K562 (cell line): ENCODE measurements around the gene ST6GALNAC3. TPM values are rescaled to one million over a fixed set of nuclear protein-coding genes. Genes with fewer than 3 reads are reported as not detected.

Experiments
- ERF ChIP-seq: fragments of 450-650 bp; formaldehyde crosslinking; IDR thresholded peaks from 2 replicates; pipeline ENCODE4 v1.4.0; 2020; ENCODE audit warnings: mild to moderate bottlenecking, mixed read lengths
- FOXA3 ChIP-seq, 2 experiments: fragments of 450-650 bp in 1 of 2; sonication (generic) in 1 of 2; formaldehyde crosslinking; IDR thresholded peaks in 1 of 2; conservative IDR thresholded peaks in 1 of 2; 2 replicates each; pipeline versions ENCODE4 v1.4.0 to v1.8.0; 2020 to 2022; ENCODE audit warnings: mild to moderate bottlenecking in 2 of 2, missing genetic modification reagents in 1 of 2
- GATAD2B ChIP-seq: fragments of 450-650 bp; IDR thresholded peaks from 2 replicates; pipeline ENCODE4 v1.6.1; 2017; ENCODE audit warnings: mild to moderate bottlenecking, borderline replicate concordance
- NCOA1 ChIP-seq: fragments of 450-650 bp; IDR thresholded peaks from 2 replicates; pipeline ENCODE4 v1.6.1; 2016; ENCODE audit warnings: low read depth
- POLR3G ChIP-seq: IDR thresholded peaks from 2 replicates; pipeline ENCODE4 v1.6.1; 2011; ENCODE audit not compliant: insufficient read length, insufficient replicate concordance; ENCODE audit errors: extremely low read depth
- SRF ChIP-seq, 2 experiments: fragments of 250-450, 450-650 bp in 1 of 2; sonication (Bioruptor Pico) in 1 of 2; sonication (generic) in 1 of 2; formaldehyde crosslinking; IDR thresholded peaks; 2 replicates each; pipeline versions ENCODE4 v1.5.0 to v1.5.1; 2020 to 2022; ENCODE audit warnings: mild to moderate bottlenecking in 1 of 2, missing genetic modification reagents in 1 of 2
- SRSF7 ChIP-seq: fragments of 200-400 bp; formaldehyde crosslinking; optimal IDR thresholded peaks from 2 replicates; pipeline ENCODE3; 2017; ENCODE audit warnings: mild to moderate bottlenecking, low read depth, low read length
- XRCC5 ChIP-seq: fragments of 200-400 bp; formaldehyde crosslinking; IDR thresholded peaks from 2 replicates; pipeline ENCODE4 v1.6.1; 2017; ENCODE audit warnings: low read depth, mild to moderate bottlenecking, low read length
- ZBTB8A ChIP-seq: fragments of 450-650 bp; IDR thresholded peaks from 2 replicates; pipeline ENCODE4 v1.6.1; 2018; ENCODE audit warnings: mild to moderate bottlenecking, moderate library complexity; ENCODE audit not compliant: partially characterized antibody
- ZNF764 ChIP-seq: fragments of 250-450 bp; sonication (Bioruptor Pico); IDR thresholded peaks from 2 replicates; pipeline ENCODE4 v1.4.0; 2020; ENCODE audit warnings: low read depth, mild to moderate bottlenecking, moderate library complexity
- polyA plus RNA-seq, 8 experiments: library from polyadenylated mRNA; depleted of rRNA in 4 of 8; stranded (reverse) in 5 of 8; unstranded in 3 of 8; fragments of >200 nt; fragmentation: Nextera tagmentation in 2 of 8; fragmentation: Illumina TruSeq in 1 of 8; extraction: Ambion mirVana in 2 of 8; extraction: Trizol in 1 of 8; gene quantifications; 2 replicates each; pipeline versions ENCODE4 v1.2.1 to v1.2.3, GENCODE V29; 2011 to 2014; ENCODE audit warnings: inconsistent platforms in 1 of 8, missing spikeins in 1 of 8
- total RNA-seq, 7 experiments: library from RNA; depleted of rRNA in 6 of 7; stranded (reverse); fragments of >200 nt in 6 of 7; fragmentation: Illumina TruSeq in 2 of 7; extraction: Trizol in 2 of 7; gene quantifications; 2 replicates each; pipeline versions ENCODE4 v1.2.1 to v1.2.3, GENCODE V29; 2011 to 2021; ENCODE audit warnings: low replicate concordance in 1 of 7
- TF ChIP-seq, protein P1 (sequence below): sonication (generic); formaldehyde crosslinking; IDR thresholded peaks from 2 replicates; pipeline ENCODE4 v1.8.1; 2022; ENCODE audit warnings: missing genetic modification reagents
- TF ChIP-seq, protein P2 (sequence below): sonication (generic); formaldehyde crosslinking; IDR thresholded peaks from 2 replicates; pipeline ENCODE4 v1.9.0; 2022; ENCODE audit warnings: mild to moderate bottlenecking, missing genetic modification reagents
- TF ChIP-seq, protein P3 (sequence below): fragments of 250-450 bp; sonication (Bioruptor Pico); IDR thresholded peaks from 2 replicates; pipeline ENCODE4 v1.9.0; 2021; ENCODE audit warnings: mild to moderate bottlenecking
- TF ChIP-seq, protein P4 (sequence below): sonication (generic); formaldehyde crosslinking; IDR thresholded peaks from 2 replicates; pipeline ENCODE4 v1.8.1; 2023; ENCODE audit warnings: mild to moderate bottlenecking, missing genetic modification reagents
- TF ChIP-seq, protein P5 (sequence below): fragments of 250-450 bp; sonication (Bioruptor Pico); IDR thresholded peaks from 2 replicates; pipeline ENCODE4 v1.4.0; 2020; ENCODE audit warnings: mild to moderate bottlenecking, moderate library complexity

ST6GALNAC3 gene
- total and polyA plus RNA-seq, 9 of the 15 experiments (the other 6 are each of a cell fraction or from before 2014, with no cell fraction given): 0.04 to 0.29 (median 0.18) TPM; not detected in 6

DNA sequence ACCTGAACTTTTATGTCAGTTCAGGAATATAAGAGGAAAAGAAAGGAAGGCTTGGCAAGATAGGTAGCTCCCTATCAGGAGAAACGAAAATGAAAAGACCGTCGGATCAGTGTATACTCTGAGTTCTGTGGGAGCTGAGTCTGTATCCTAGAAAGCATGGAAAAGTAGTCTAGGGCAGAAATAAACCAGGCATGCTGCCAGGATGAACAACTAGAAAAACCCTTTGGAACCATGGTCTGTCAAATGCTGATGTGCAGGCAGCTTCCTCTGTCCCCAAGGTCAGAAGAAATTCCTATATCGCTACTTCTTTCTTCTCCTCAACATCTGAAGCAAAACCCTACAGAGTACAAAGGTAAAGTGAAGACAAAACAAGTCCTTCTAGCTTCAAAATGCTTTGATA, 268.8 kb downstream of the ST6GALNAC3 start (continued):
- TF ChIP-seq, protein P1, sequence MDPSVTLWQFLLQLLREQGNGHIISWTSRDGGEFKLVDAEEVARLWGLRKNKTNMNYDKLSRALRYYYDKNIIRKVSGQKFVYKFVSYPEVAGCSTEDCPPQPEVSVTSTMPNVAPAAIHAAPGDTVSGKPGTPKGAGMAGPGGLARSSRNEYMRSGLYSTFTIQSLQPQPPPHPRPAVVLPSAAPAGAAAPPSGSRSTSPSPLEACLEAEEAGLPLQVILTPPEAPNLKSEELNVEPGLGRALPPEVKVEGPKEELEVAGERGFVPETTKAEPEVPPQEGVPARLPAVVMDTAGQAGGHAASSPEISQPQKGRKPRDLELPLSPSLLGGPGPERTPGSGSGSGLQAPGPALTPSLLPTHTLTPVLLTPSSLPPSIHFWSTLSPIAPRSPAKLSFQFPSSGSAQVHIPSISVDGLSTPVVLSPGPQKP (CRISPR knock-in tag): no peak
- TF ChIP-seq FOXA3 (CRISPR knock-in tag; conservative IDR thresholded peaks at IDR 0.05 in 1 of 2, IDR thresholded peaks at IDR 0.05 in 1 of 2) (no peak), SRSF7 (no peak), ZNF764 (CRISPR knock-in tag) (no peak), SRF (CRISPR knock-in tag; IDR thresholded peaks at IDR 0.05) (no peak), NCOA1 (no peak), POLR3G (no peak), XRCC5 (no peak), ZBTB8A (no peak), GATAD2B (no peak), ERF (CRISPR knock-in tag) (no peak)
- TF ChIP-seq, protein P2, sequence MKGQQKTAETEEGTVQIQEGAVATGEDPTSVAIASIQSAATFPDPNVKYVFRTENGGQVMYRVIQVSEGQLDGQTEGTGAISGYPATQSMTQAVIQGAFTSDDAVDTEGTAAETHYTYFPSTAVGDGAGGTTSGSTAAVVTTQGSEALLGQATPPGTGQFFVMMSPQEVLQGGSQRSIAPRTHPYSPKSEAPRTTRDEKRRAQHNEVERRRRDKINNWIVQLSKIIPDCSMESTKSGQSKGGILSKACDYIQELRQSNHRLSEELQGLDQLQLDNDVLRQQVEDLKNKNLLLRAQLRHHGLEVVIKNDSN (CRISPR knock-in tag): no peak
- TF ChIP-seq, protein P3, sequence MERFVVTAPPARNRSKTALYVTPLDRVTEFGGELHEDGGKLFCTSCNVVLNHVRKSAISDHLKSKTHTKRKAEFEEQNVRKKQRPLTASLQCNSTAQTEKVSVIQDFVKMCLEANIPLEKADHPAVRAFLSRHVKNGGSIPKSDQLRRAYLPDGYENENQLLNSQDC (CRISPR knock-in tag): no peak
- TF ChIP-seq, protein P4, sequence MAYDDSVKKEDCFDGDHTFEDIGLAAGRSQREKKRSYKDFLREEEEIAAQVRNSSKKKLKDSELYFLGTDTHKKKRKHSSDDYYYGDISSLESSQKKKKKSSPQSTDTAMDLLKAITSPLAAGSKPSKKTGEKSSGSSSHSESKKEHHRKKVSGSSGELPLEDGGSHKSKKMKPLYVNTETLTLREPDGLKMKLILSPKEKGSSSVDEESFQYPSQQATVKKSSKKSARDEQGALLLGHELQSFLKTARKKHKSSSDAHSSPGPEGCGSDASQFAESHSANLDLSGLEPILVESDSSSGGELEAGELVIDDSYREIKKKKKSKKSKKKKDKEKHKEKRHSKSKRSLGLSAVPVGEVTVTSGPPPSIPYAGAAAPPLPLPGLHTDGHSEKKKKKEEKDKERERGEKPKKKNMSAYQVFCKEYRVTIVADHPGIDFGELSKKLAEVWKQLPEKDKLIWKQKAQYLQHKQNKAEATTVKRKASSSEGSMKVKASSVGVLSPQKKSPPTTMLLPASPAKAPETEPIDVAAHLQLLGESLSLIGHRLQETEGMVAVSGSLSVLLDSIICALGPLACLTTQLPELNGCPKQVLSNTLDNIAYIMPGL (CRISPR knock-in tag): no peak
- TF ChIP-seq, protein P5, sequence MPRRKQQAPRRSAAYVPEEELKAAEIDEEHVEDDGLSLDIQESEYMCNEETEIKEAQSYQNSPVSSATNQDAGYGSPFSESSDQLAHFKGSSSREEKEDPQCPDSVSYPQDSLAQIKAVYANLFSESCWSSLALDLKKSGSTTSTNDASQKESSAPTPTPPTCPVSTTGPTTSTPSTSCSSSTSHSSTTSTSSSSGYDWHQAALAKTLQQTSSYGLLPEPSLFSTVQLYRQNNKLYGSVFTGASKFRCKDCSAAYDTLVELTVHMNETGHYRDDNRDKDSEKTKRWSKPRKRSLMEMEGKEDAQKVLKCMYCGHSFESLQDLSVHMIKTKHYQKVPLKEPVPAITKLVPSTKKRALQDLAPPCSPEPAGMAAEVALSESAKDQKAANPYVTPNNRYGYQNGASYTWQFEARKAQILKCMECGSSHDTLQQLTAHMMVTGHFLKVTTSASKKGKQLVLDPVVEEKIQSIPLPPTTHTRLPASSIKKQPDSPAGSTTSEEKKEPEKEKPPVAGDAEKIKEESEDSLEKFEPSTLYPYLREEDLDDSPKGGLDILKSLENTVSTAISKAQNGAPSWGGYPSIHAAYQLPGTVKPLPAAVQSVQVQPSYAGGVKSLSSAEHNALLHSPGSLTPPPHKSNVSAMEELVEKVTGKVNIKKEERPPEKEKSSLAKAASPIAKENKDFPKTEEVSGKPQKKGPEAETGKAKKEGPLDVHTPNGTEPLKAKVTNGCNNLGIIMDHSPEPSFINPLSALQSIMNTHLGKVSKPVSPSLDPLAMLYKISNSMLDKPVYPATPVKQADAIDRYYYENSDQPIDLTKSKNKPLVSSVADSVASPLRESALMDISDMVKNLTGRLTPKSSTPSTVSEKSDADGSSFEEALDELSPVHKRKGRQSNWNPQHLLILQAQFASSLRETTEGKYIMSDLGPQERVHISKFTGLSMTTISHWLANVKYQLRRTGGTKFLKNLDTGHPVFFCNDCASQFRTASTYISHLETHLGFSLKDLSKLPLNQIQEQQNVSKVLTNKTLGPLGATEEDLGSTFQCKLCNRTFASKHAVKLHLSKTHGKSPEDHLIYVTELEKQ (CRISPR knock-in tag): no peak
